Urothelium cell line (cell line): Measurements from ENCODE around the gene RIMS3.
"Not testable (repeated sequence)": the region's sequence is repeated elsewhere in the genome, so short reads cannot be mapped to it uniquely, and the experiment has no call there.

Experiments
- DNase-seq: peaks from one replicate; pipeline ENCODE4 v3.0.0; 2011; ENCODE audit warnings: low spot score, mixed read lengths
- FAIRE-seq: peaks from 2 replicates; lab custom pipeline; 2011; peaks lifted over from hg19 to GRCh38; lab: Jason Lieb, UNC

The RIMS3 gene

DNA sequence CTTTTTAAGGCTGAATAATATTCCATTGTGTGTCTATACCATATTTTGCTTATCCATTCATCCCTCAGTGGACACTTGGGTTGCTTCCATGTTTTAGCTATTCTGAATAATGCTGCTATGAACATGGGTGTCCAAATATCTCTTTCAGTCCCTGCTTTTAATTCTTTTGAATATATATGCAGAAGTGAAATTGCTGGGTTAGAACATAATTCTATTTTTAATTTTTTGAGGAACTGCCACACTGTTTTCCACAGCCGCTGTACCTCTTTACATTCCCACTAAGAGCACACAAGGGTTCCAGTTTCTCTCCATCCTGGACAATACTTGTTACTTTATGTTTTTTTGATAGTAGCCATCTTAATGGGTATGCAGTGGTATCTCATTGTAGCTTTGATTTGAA lies 65.6 kb downstream of the RIMS3 start:
- DNase-seq (no peak), FAIRE-seq (no peak)

DNA sequence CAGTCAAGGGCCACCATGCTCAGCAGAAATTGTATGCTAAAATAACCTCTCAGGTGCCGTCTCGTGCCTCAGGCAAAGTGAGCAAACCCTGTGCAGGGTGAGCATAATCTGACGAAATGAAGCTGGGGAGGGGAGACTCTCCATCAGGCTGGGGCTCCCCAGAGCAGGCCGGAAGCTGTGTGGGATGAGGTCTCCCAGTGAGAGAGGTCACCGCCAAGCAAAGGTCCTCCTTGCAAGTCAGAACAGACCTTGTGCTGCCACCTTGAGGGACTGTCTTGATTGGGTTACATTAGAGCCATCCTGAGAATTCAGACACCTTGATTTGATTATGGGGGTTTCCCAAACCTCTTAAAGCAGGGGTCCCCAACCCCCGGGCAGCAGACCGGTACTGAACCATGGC lies 69.9 kb downstream of the RIMS3 start:
- DNase-seq (no peak), FAIRE-seq (no peak)

DNA sequence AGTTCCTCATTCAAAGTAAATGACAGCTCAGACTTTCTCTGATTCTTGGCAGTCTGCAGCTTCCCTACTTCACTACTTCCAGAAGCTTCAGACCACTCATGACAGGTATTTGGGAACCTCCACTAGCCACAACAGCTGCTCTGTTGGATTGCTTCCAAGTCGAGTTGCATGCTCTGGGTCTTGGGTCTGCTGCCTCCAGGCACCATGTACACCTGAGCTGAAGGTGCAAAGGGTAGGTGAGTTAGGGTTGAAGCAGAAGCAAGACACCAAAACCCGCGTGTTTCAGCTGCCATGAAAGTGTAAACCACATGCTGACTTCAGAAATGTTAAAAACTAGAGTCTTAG lies 71.3 kb downstream of the RIMS3 start:
- no peak for DNase-seq
- no peak for FAIRE-seq

DNA sequence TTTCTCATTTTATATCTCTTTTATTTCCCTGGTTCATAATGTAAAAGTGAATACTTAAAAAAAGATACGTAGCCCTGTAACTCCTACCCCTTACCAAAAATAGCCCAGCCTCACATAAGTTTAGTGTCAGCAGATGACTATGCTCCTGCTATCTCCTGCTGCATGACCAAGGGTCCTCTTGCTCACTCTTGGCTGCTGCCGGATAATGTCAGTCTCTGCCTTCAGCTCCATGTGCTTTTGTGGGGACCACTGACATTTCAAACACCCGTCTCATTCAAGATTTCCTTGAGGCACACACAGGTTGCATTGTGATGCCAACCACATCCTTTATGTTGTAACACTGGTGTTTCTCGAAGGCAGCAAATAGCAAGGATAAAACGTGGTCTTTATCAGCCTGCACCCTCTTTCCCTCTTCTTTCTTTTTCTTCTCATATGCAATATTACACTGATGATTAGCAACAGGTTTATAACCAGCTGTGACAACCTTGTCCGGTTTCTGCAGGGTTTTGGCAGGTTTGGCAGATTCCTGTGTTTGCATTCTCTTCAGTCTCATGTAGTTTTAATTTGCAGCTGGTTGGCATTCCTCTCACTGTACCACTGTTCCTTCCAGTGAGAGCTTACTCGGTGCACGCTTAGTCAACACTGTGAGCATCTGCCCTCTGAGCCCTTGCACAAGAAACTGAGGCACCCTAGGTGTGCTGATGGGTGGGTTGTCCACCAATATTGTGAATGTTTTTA lies 71.9 kb downstream of the RIMS3 start:
- FAIRE-seq, result no peak
- DNase-seq, result no peak

DNA sequence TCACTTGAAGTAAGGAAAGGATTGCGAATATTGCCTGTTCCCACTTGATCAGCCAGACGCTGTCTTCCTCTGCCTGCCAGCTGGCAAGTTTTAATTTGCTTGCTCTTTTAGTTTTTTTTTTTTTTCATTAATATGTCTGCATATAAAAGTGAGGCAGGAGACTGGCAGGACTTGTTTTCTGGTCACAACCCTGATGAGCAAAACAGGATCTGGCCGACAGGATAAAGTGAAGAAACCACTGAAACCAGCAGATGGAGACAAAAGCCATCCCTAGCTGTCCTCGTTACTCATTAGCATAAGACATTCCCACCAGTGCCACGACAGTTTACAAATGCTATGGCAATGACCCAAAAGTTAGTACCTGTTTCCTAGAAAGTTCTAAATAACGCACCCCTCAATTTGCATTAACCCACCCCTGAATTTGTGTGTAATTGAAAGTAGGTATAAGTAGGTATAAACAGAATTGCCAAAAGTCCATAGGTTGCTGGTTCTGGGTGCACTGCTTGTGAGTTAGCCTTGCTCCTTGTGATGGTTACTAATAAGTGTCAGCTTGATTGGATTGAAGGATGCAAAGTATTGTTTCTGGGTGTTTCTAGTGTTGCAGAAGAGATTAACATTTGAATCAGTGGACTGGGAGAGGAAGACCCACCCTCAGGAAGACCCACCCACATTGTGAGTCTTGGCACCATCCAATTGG lies 73.2 kb downstream of the RIMS3 start:
- DNase-seq (no peak), FAIRE-seq (no peak)

DNA sequence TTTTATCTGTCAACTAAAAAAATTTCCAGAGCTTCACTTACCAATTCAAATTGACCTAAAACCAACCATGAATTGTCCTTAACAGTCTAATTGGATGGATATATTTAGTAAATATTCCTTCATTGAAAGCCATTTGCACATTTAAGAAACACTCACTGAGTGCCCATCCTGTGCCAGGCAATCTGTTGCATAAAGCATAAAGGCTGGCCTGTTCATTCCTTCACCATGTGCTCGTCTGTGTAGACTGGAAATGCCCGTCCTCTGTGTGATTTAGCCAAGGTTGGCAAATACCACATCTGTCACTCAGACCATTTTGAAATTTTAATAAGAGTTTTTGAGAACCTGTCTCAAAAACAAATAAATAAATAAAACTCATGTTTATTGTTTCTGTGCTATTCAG lies 76.9 kb downstream of the RIMS3 start:
- DNase-seq (no peak), FAIRE-seq (no peak)

DNA sequence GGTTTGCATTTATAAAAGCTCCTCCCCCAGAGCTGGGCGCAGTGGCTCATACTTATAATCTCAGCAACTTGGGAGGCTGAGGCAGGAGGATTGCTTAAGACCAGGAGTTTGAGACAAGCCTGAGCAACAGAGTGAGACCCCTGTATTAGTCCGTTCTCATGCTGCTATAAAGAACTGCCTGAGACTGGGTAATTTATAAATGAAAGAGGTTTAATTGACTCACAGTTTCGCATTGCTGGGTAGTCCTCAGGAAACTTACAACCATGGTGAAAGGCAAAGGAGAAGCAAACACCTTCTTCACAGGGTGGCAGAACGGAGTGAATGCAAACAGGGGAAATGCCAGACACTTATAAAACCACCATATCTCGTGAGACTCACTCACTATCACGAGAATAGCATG lies 81.5 kb downstream of the RIMS3 start:
- FAIRE-seq (no peak), DNase-seq (no peak)

DNA sequence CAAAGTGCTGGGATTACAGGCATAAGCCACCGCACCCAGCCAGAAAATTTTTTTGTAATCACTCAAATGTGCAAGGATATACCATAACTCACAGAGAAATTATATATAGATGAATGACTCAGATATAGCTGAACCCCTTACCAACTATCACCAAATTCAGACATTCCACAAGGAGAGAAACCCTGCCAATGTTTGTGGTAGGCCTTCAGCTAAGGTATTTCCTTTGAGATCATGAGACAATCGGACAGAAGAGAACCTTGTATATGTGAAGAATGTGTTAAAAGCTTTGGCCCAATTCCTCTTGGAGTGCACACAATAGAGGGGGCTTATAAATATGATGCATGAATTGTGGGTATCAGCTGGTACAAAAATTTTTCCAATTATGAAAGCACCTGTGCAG lies 83.4 kb downstream of the RIMS3 start:
- no peak for FAIRE-seq
- no peak for DNase-seq

DNA sequence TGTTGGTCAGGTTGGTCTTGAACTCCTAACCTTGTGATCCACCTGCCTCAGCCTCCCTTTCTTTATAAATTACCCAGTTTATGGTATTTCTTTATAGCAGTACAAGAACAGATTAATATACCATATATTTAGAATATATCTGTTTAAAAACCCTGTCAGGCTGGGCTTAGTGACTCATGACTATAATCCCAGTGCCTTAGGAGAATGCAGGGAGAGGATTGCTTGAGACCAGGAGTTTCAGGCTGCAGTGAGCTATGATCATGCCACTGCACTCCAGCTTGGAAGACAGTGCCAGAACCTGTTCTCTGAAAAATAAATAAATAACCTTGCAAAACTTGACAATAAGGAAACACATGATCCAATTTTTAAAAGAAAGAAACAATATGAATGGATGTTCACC lies 90.1 kb downstream of the RIMS3 start:
- DNase-seq, result no peak
- no peak for FAIRE-seq

DNA sequence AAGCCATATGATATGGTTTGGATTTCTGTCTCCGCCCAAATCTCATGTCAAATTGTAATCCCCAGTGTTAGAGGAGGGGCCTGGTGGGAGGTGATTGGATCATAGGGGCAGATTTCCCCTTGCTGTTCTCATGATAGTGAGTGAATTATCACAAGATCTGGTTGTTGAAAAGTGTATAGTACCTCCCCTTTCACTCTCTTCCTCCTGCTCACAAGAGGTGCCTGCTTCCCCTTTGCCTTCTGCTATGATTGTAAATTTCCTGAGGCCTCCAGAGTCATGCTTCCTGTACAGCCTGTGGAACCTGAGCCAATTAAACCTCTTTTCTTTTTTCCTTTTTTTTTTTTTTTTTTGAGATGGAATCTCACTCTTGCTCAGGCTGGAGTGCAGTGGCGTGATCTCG lies 90.7 kb downstream of the RIMS3 start:
- not testable (repeated sequence) for FAIRE-seq, DNase-seq
